Vagina (tissue), 2 donors: Measurements from ENCODE around the gene CASQ2.

Experiments
- POLR2A ChIP-seq, 2 donors: fragments of 450-650 bp; IDR thresholded peaks; one replicate each; pipeline ENCODE4 v1.6.1; 2017; ENCODE audit warnings: antibody characterized with exemption in 2 of 2, mild to moderate bottlenecking in 2 of 2, moderate library complexity in 2 of 2
- POLR2AphosphoS5 ChIP-seq, 2 donors: sonication (generic); formaldehyde crosslinking; IDR thresholded peaks; one replicate each; pipeline ENCODE4 v1.9.0; 2017; ENCODE audit warnings: antibody characterized with exemption in 2 of 2, mild to moderate bottlenecking in 2 of 2, low read depth in 1 of 2; ENCODE audit not compliant: insufficient read depth in 1 of 2
- TF ChIP-seq, protein P1 (sequence below), 3 experiments: fragments of 450-650 bp in 2 of 3; fragments of 200-600 bp in 1 of 3; sonication (generic) in 1 of 3; IDR thresholded peaks; one replicate each; pipeline ENCODE4 v1.5.1; 2017 to 2019; ENCODE audit warnings: antibody characterized with exemption in 3 of 3, mild to moderate bottlenecking in 2 of 3, moderate library complexity in 2 of 3

DNA sequence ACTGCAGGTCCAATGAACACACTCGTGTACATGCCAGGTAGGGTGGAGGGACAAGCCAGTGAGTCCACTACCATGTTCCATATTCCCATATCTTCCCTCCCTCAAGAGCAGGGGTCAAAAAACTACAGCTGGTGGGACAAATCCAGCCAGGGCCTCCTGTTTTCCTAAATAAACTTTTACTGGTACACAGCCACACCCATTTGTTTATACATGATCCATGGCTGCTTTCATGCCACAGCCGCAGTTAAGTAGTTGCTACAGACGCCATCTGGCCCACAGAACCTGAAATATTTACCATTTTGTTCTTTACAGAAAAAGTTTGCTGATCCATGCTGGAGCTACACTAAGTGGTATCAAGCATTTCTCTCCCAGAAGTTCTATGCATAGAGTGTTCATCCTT lies 42.4 kb downstream of the CASQ2 start:
- TF ChIP-seq, protein P1, sequence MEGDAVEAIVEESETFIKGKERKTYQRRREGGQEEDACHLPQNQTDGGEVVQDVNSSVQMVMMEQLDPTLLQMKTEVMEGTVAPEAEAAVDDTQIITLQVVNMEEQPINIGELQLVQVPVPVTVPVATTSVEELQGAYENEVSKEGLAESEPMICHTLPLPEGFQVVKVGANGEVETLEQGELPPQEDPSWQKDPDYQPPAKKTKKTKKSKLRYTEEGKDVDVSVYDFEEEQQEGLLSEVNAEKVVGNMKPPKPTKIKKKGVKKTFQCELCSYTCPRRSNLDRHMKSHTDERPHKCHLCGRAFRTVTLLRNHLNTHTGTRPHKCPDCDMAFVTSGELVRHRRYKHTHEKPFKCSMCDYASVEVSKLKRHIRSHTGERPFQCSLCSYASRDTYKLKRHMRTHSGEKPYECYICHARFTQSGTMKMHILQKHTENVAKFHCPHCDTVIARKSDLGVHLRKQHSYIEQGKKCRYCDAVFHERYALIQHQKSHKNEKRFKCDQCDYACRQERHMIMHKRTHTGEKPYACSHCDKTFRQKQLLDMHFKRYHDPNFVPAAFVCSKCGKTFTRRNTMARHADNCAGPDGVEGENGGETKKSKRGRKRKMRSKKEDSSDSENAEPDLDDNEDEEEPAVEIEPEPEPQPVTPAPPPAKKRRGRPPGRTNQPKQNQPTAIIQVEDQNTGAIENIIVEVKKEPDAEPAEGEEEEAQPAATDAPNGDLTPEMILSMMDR (IDR thresholded peaks at IDR 0.05) = no peak
- TF ChIP-seq POLR2A (IDR thresholded peaks at IDR 0.05) (no peak), POLR2AphosphoS5 (IDR thresholded peaks at IDR 0.05; ENCODE audit: insufficient read depth in 1 of 2, low read depth in 1 of 2) (no peak)
